CD4-positive, alpha-beta memory T cell (primary cell): Measurements from ENCODE around the gene GOLGA8K. TPM values are rescaled to one million over a fixed set of nuclear protein-coding genes. Genes with fewer than 3 reads are reported as not detected.
"Not testable (repeated sequence)": the region's sequence is repeated elsewhere in the genome, so short reads cannot be mapped to it uniquely, and the experiment has no call there.

Experiments
- CTCF ChIA-PET: fragments of 350-600 bp; sonication (Branson Sonifier 250); formaldehyde crosslinking; loops from one replicate; lab custom pipeline; 2021; ENCODE audit warnings: inconsistent platforms; ENCODE audit not compliant: partially characterized antibody; lab: Charles Lee
- POLR2A ChIA-PET: fragments of 350-600 bp; sonication (Branson Sonifier 250); formaldehyde crosslinking; loops from one replicate; lab custom pipeline; 2021; ENCODE audit not compliant: partially characterized antibody; lab: Charles Lee
- DNase-seq, 5 donors: peaks; one replicate each; pipeline versions ENCODE4 v3.0.0 to v3.0.0-alpha.2; 2020 to 2022; ENCODE audit warnings: mixed read lengths in 1 of 5
- H3K27ac ChIP-seq: one replicate; pipeline ENCODE4 v1.7.0; 2013; ENCODE audit warnings: low read depth, low read length
- H3K27me3 ChIP-seq: 2 replicates; pipeline ENCODE4 v1.7.0; 2013; ENCODE audit warnings: mild to moderate bottlenecking, low read length, moderate library complexity; ENCODE audit not compliant: insufficient read depth
- H3K36me3 ChIP-seq: 2 replicates; pipeline ENCODE4 v1.7.0; 2013; ENCODE audit warnings: mild to moderate bottlenecking, low read length, moderate library complexity; ENCODE audit not compliant: insufficient read depth
- H3K4me1 ChIP-seq: 2 replicates; pipeline ENCODE4 v1.7.0; 2013; ENCODE audit warnings: mild to moderate bottlenecking, low read length, moderate library complexity; ENCODE audit not compliant: insufficient read depth
- H3K4me3 ChIP-seq, 2 donors: one replicate each; pipeline ENCODE4 v1.7.0; 2013; ENCODE audit warnings: low read length in 2 of 2, mild to moderate bottlenecking in 1 of 2
- H3K9me3 ChIP-seq, 2 donors: one replicate each; pipeline ENCODE4 v1.7.0; 2013; ENCODE audit warnings: low read length in 2 of 2, control low read depth in 1 of 2; ENCODE audit not compliant: control insufficient read depth in 1 of 2
- H3K27ac Mint-ChIP-seq, 7 donors: one replicate each; pipeline ENCODE4 v1.8.0; 2020 to 2021; ENCODE audit warnings: mixed read lengths in 7 of 7, mild to moderate bottlenecking in 6 of 7, inconsistent platforms in 3 of 7, moderate library complexity in 3 of 7
- H3K27me3 Mint-ChIP-seq, 2 donors: one replicate each; pipeline ENCODE4 v1.8.0; 2020 to 2021; ENCODE audit warnings: mixed read lengths in 2 of 2
- H3K36me3 Mint-ChIP-seq, 2 donors: one replicate each; pipeline ENCODE4 v1.8.0; 2020 to 2021; ENCODE audit warnings: mixed read lengths in 2 of 2, inconsistent platforms in 1 of 2, mild to moderate bottlenecking in 1 of 2
- H3K4me1 Mint-ChIP-seq, 4 donors: one replicate each; pipeline ENCODE4 v1.8.0; 2020 to 2021; ENCODE audit warnings: mixed read lengths in 4 of 4, mild to moderate bottlenecking in 1 of 4
- H3K4me3 Mint-ChIP-seq, 8 donors: one replicate each; pipeline ENCODE4 v1.8.0; 2020 to 2021; ENCODE audit warnings: mixed read lengths in 8 of 8, mild to moderate bottlenecking in 7 of 8, moderate library complexity in 6 of 8, inconsistent platforms in 3 of 8
- H3K9me3 Mint-ChIP-seq, 8 donors: one replicate each; pipeline ENCODE4 v1.8.0; 2020 to 2021; ENCODE audit warnings: mixed read lengths in 8 of 8, mild to moderate bottlenecking in 5 of 8, inconsistent platforms in 3 of 8, moderate library complexity in 1 of 8
- intact Hi-C: fragments of 100-400 bp; cut with micrococcal nuclease; formaldehyde crosslinking; loops from one replicate; pipeline ENCODE4 v1.15.1; 2023
- polyA plus RNA-seq, 2 donors: library from polyadenylated mRNA; unstranded; fragments of 300-500 nt; fragmentation: Illumina TruSeq; gene quantifications; one replicate each; pipeline ENCODE4 v1.2.3, GENCODE V29; 2021
- total RNA-seq, 2 experiments: library from RNA; stranded (reverse); gene quantifications; one replicate each; pipeline ENCODE4 v1.2.3, GENCODE V29; 2021

GOLGA8K gene, protein sequence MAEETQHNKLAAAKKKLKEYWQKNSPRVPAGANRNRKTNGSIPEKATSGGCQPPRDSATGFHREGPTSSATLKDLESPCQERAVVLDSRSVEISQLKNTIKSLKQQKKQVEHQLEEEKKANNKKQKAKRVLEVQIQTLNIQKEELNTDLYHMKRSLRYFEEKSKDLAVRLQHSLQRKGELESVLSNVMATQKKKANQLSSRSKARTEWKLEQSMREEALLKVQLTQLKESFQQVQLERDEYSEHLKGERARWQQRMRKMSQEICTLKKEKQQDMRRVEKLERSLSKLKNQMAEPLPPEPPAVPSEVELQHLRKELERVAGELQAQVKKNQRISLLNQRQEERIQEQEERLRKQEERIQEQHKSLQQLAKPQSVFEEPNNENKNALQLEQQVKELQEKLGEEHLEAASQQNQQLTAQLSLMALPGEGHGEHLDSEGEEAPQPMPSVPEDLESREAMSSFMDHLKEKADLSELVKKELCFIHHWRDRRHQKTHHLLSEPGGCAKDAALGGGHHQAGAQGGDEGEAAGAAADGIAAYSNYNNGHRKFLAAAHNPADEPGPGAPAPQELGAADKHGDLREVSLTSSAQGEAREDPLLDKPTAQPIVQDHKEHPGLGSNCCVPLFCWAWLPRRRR
- total RNA-seq (under 1 TPM; 0.36 to 0.96 TPM), polyA plus RNA-seq (not detected)

DNA sequence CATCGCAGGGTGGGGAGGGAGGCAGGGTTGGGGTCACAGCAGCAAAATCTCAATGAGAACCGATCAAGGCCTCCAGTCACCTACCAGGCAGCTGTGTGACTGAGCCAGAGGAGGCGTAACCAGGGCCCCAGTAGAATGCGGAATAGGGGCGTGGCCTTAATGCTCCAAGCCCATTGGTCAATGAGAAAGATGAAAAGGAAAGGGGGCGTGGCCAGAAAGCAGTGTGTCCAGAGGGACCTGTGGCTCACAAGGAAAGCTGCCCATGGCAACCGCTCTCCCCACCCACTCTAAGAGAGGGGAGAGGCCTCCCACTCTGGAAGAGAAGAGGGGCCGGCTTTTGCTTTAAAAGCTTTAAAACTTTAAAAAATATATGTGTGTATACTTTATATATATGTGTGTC is at the start of gene GOLGA8K:
GOLGA8K (minus strand) TSS at position 101 of the 400 bp plus-strand sequence; CDS start at position 3, 98 bp downstream.
- DNase-seq, H3K36me3 ChIP-seq, H3K4me1 Mint-ChIP-seq, H3K9me3 ChIP-seq, CTCF ChIA-PET, intact Hi-C loops, POLR2A ChIA-PET, H3K27me3 Mint-ChIP-seq, H3K27me3 ChIP-seq, H3K4me1 ChIP-seq, H3K36me3 Mint-ChIP-seq, H3K27ac ChIP-seq, H3K4me3 ChIP-seq, H3K27ac Mint-ChIP-seq, H3K9me3 Mint-ChIP-seq, H3K4me3 Mint-ChIP-seq: not testable (repeated sequence)

DNA sequence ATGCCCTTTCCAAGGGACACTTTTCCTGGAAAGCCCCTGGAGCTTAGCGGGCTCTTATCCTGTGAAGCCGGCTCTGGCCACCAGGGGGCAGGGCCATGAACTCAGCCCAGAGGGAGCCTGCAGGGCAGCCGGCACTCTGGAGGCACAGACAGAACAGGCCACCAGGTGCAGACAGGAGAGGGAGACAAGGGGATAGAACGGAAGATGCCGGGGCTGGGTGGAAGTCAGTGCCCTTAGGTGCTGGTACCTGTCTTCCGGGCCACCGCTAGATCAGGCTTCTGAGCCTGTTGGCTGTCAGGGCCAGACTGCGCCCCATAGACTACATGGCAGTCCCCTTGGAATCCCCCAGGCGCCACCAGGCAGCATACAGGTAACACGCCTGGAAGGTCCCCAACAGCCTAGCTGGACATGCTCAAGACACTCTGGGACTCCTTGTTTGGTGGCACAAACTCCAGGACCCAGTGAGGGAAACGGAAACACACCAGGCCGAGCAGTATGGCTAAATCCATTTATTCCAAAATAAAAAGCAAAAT is 37.4 kb upstream of the GOLGA8K start:
- H3K27ac Mint-ChIP-seq, H3K9me3 ChIP-seq, POLR2A ChIA-PET, H3K4me1 ChIP-seq, H3K4me1 Mint-ChIP-seq, H3K27me3 ChIP-seq, H3K9me3 Mint-ChIP-seq, H3K4me3 Mint-ChIP-seq, CTCF ChIA-PET, intact Hi-C loops, H3K36me3 ChIP-seq, H3K27me3 Mint-ChIP-seq, H3K27ac ChIP-seq, H3K4me3 ChIP-seq, H3K36me3 Mint-ChIP-seq: not testable (repeated sequence)
- peak in 3 of 5 donors; percentile 0 to 9 (median 0) for DNase-seq

DNA sequence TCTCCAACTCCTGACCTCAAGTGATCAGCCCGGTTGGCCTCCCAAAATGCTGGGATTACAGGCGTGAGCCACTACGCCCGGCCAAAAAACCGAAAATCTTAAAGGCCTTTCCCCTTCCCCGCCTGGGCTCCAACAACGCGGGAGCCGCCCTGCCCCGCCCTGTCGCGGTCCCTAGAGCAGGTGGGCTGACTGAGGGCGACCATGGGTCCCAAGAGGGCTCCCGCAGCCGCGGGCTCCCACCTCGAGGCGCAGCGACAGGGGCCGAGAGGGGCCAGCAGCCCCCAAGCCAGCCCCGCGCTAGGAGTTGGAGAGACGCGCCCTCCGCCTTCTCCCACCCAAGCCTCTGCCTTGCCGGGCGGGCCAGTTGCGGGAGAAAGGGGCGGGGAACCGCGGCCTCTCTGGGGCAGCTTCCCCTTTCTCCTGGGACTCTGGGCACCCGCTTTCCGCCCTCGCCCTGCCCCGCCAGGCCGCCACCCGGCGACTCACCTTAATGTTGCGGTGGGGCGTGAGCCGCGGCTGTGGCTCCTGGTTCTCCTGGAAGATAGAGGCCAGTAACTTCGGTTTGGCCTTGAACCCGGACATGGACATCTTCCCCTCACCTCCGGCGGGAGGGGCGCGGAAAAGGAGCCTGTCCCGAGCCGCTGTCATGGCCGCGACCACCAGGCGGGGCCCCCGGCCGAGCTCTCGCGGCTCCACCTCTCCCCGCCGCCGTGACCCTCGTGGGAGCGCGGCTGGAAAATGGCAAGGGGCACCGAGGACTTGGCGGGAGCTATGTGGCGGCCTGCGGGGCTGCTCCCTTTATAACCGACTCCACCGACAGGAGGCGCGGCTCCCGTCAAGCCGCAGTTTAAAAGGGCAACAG is 31.2 kb upstream of the GOLGA8K start:
- H3K4me1 Mint-ChIP-seq, intact Hi-C loops, H3K4me1 ChIP-seq, H3K36me3 ChIP-seq, H3K4me3 Mint-ChIP-seq, H3K27ac Mint-ChIP-seq, H3K27me3 Mint-ChIP-seq, H3K36me3 Mint-ChIP-seq, H3K27ac ChIP-seq, H3K9me3 Mint-ChIP-seq, H3K4me3 ChIP-seq, H3K27me3 ChIP-seq, H3K9me3 ChIP-seq, DNase-seq, POLR2A ChIA-PET, CTCF ChIA-PET: not testable (repeated sequence)

DNA sequence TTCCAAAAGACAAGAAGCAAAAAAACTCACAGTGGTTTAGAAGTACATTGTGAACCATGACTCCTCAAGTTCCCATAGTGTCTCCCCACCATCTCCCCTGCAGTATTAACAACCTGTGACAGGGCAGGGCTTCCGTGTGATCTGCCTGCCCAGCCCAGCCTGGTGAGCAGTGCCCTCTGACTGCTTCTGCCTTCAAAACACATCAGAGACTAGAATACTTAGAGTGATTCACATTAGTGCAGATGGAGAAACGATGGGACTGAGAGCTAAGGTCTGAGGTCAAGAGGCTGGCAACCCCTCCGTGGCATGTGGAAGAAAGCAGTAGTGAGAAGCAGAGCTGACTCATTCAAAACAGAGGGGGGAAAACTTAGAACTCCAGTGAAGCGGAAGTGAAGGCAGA is 24.5 kb upstream of the GOLGA8K start:
- POLR2A ChIA-PET, H3K27ac ChIP-seq, H3K27me3 Mint-ChIP-seq, H3K27ac Mint-ChIP-seq, H3K4me3 ChIP-seq, H3K4me1 ChIP-seq, intact Hi-C loops, H3K36me3 ChIP-seq, H3K4me3 Mint-ChIP-seq, H3K9me3 ChIP-seq, CTCF ChIA-PET, H3K27me3 ChIP-seq, H3K9me3 Mint-ChIP-seq, H3K4me1 Mint-ChIP-seq, H3K36me3 Mint-ChIP-seq, DNase-seq: not testable (repeated sequence)

DNA sequence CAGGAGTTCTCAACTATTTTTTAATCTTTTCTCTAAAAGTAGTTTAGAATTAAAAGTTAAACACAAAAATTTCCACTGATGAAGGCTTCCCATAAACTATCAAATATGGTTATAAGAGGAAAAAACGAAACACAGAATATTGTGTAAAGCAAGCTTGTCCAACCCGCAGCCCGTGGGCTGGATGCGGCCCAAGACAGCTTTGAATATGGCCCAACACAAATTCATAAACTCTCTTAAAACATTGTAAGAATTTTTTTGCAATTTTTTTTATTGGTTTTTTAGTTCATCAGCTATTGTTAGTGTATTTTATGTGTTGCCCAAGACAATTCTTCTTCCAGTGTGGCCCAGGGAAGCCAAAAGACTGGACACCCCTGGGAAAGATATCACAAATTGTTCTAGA is 23.4 kb upstream of the GOLGA8K start:
- H3K4me1 Mint-ChIP-seq, H3K27ac ChIP-seq, DNase-seq, H3K9me3 Mint-ChIP-seq, H3K27me3 ChIP-seq, H3K36me3 Mint-ChIP-seq, CTCF ChIA-PET, H3K27me3 Mint-ChIP-seq, H3K4me3 Mint-ChIP-seq, H3K27ac Mint-ChIP-seq, POLR2A ChIA-PET, H3K4me3 ChIP-seq, H3K36me3 ChIP-seq, H3K9me3 ChIP-seq, intact Hi-C loops, H3K4me1 ChIP-seq: not testable (repeated sequence)

DNA sequence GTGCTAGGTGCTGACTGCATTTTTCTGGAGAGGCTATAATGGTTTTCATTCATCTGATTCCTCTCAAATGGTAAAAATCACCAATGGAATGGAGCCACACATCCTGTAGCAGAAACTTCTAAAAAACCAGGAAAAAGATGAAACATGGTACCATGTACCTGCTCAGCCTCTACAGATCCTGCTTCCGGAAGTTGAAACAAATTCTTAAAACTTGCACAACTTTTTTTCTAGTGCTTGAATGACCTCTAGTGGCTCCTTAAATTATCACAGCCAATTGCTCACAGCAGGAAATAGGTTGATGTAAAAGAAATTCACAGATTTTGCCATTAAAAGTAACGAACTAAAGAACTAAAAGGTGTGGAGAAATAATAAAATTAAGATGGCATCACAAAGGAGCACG is 4.8 kb upstream of the GOLGA8K start:
- H3K4me1 ChIP-seq, H3K4me1 Mint-ChIP-seq, POLR2A ChIA-PET, H3K36me3 ChIP-seq, H3K9me3 Mint-ChIP-seq, H3K27ac ChIP-seq, H3K27me3 Mint-ChIP-seq, H3K27me3 ChIP-seq, H3K27ac Mint-ChIP-seq, H3K4me3 Mint-ChIP-seq, intact Hi-C loops, H3K4me3 ChIP-seq, H3K9me3 ChIP-seq, H3K36me3 Mint-ChIP-seq, CTCF ChIA-PET: not testable (repeated sequence)
- DNase-seq, result peak in 4 of 5 donors; percentile 24 to 54 (median 34)

DNA sequence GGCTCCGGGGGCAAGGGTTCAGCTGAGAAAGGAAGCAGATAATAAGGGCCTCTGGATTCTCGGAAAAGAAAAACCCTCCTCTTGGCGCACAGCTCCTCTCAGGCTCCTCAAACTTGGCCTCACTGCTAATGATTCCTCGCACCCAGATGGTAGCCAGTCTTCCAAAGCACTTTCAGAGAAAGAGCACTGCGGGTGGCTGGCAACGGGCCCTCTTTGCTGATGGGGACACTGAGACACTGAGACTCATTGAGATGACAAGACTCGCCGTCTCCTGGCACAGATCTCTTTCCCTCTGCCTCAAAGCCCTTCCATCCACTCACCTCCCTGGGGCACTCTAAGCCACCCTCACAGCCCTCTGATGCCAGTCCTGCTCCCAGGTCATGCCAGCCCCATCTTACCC is 6.6 kb downstream of the GOLGA8K start:
- H3K4me1 Mint-ChIP-seq, H3K27me3 ChIP-seq, H3K9me3 Mint-ChIP-seq, H3K36me3 Mint-ChIP-seq, H3K27ac Mint-ChIP-seq, H3K9me3 ChIP-seq, intact Hi-C loops, H3K27me3 Mint-ChIP-seq, POLR2A ChIA-PET, DNase-seq, H3K4me1 ChIP-seq, H3K27ac ChIP-seq, CTCF ChIA-PET, H3K4me3 Mint-ChIP-seq, H3K36me3 ChIP-seq, H3K4me3 ChIP-seq: not testable (repeated sequence)
